Measurements from ENCODE around the gene NCKAP5. TPM values are rescaled to one million over a fixed set of nuclear protein-coding genes. Genes with fewer than 3 reads are reported as not detected.

NCKAP5 gene
- total and polyA plus RNA-seq, 9 of the 15 experiments (the other 6 are each of a cell fraction or from before 2014, with no cell fraction given) = not detected

DNA sequence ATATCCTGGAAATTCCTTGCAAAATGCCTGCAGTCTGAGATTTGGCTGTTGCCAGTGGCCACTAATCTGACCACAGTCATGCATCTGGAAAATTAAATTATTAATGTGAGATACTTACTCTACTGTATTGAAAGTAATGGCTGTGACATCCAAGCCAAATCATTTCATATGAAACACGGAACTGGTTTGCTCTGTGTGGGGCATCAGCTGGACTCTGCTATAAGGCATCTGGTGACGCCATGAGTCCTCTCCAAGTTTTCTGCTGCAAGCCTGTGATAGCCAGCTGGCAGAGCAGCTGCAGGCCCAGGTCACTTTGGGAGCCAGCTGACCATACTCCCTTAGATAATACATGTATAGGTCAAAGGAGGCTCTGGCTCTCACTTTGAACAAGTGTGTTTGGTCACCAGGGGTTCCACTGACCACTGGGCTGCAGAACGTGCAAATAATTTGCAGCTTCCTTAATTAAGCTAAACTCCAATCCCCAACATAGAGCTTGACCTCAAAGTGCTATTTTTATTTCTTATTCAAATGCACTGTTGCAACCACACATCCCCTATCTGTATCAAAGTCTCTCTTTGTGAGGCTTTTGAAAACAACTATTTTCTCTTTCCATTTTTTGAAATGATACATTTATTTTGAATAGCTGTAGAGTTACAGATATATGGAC, 152.9 kb downstream of the NCKAP5 start:
- ChIA-PET POLR2A (no interaction called here), CTCF (ENCODE audit: low intra/inter-chr PET ratio) (no interaction called here)
- H3K9me1 ChIP-seq (ENCODE audit: control insufficient read depth, insufficient read depth, low read length) = no peaks in the 10 kb centered on the region
- no peaks in the 10 kb centered on the region for H3K27me3 ChIP-seq (ENCODE audit: control insufficient read depth in 2 of 2, insufficient read depth in 2 of 2, low read length in 2 of 2)
- no peak overlapping the region for H3K9ac ChIP-seq (ENCODE audit: insufficient read depth in 1 of 2, low read depth in 2 of 2, low read length in 2 of 2)
- no peak overlapping the region for H3K4me2 ChIP-seq (ENCODE audit: insufficient read depth, low read length)
- no peak overlapping the region for H3K4me3 ChIP-seq
- no peaks in the 10 kb centered on the region for H3K36me3 ChIP-seq (ENCODE audit: control insufficient read depth, insufficient read depth, low read length)
- H4K20me1 ChIP-seq (replicated peaks; ENCODE audit: control insufficient read depth, insufficient read depth, low read length) = no peaks in the 10 kb centered on the region
- FAIRE-seq (no peak), ATAC-seq (no peak), DNase-seq (ENCODE audit: extremely low read depth in 1 of 4, low spot score in 3 of 4) (no peak)
- no peaks in the 10 kb centered on the region for H3K4me1 ChIP-seq (replicated peaks in 1 of 2; ENCODE audit: control insufficient read depth in 2 of 2, insufficient read depth in 2 of 2, low read length in 2 of 2)
- TF ChIP-seq SIRT6 (IDR thresholded peaks at IDR 0.05; ENCODE audit: low read depth, low read length) (no peak), PYGO2 (tag; IDR thresholded peaks at IDR 0.05) (no peak), GATAD2A (IDR thresholded peaks at IDR 0.05) (no peak), RFX1 (IDR thresholded peaks at IDR 0.05) (no peak), PURB (CRISPR knock-in tag; IDR thresholded peaks at IDR 0.05; ENCODE audit: low read depth) (no peak), HDAC1 (IDR thresholded peaks at IDR 0.05) (no peak), HNRNPLL (IDR thresholded peaks at IDR 0.05; ENCODE audit: low read depth, low read length, poor library complexity, severe bottlenecking) (no peak), PPARD (CRISPR knock-in tag; IDR thresholded peaks at IDR 0.05) (no peak), MCM7 (IDR thresholded peaks at IDR 0.05) (no peak), CCNT2 (IDR thresholded peaks at IDR 0.05; ENCODE audit: borderline replicate concordance, extremely low read depth, insufficient read length, low read depth, low read length) (no peak)
- TF ChIP-seq, protein P1, sequence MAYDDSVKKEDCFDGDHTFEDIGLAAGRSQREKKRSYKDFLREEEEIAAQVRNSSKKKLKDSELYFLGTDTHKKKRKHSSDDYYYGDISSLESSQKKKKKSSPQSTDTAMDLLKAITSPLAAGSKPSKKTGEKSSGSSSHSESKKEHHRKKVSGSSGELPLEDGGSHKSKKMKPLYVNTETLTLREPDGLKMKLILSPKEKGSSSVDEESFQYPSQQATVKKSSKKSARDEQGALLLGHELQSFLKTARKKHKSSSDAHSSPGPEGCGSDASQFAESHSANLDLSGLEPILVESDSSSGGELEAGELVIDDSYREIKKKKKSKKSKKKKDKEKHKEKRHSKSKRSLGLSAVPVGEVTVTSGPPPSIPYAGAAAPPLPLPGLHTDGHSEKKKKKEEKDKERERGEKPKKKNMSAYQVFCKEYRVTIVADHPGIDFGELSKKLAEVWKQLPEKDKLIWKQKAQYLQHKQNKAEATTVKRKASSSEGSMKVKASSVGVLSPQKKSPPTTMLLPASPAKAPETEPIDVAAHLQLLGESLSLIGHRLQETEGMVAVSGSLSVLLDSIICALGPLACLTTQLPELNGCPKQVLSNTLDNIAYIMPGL (CRISPR knock-in tag; IDR thresholded peaks at IDR 0.05) = no peak
- TF ChIP-seq, protein P2, sequence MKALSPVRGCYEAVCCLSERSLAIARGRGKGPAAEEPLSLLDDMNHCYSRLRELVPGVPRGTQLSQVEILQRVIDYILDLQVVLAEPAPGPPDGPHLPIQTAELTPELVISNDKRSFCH (CRISPR knock-in tag; IDR thresholded peaks at IDR 0.05) = no peak
- TF ChIP-seq, protein P2 (tag; IDR thresholded peaks at IDR 0.05) = no peak
- TF ChIP-seq, protein P3, sequence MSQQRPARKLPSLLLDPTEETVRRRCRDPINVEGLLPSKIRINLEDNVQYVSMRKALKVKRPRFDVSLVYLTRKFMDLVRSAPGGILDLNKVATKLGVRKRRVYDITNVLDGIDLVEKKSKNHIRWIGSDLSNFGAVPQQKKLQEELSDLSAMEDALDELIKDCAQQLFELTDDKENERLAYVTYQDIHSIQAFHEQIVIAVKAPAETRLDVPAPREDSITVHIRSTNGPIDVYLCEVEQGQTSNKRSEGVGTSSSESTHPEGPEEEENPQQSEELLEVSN (IDR thresholded peaks at IDR 0.05; ENCODE audit: borderline replicate concordance in 1 of 2, extremely low read depth in 1 of 2, insufficient read depth in 1 of 2, insufficient read length in 1 of 2, low read depth in 1 of 2, low read length in 1 of 2, poor library complexity in 1 of 2, severe bottlenecking in 1 of 2) = no peak
- TF ChIP-seq, protein P4, sequence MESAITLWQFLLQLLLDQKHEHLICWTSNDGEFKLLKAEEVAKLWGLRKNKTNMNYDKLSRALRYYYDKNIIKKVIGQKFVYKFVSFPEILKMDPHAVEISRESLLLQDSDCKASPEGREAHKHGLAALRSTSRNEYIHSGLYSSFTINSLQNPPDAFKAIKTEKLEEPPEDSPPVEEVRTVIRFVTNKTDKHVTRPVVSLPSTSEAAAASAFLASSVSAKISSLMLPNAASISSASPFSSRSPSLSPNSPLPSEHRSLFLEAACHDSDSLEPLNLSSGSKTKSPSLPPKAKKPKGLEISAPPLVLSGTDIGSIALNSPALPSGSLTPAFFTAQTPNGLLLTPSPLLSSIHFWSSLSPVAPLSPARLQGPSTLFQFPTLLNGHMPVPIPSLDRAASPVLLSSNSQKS (CRISPR knock-in tag; IDR thresholded peaks at IDR 0.05) = no peak
- TF ChIP-seq, protein P5, sequence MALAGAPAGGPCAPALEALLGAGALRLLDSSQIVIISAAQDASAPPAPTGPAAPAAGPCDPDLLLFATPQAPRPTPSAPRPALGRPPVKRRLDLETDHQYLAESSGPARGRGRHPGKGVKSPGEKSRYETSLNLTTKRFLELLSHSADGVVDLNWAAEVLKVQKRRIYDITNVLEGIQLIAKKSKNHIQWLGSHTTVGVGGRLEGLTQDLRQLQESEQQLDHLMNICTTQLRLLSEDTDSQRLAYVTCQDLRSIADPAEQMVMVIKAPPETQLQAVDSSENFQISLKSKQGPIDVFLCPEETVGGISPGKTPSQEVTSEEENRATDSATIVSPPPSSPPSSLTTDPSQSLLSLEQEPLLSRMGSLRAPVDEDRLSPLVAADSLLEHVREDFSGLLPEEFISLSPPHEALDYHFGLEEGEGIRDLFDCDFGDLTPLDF (CRISPR knock-in tag; IDR thresholded peaks at IDR 0.05) = no peak
- no TSS peak for BruUV-seq (replicated peaks)
- no peaks in the 10 kb centered on the region for H3K9me3 ChIP-seq (replicated peaks; ENCODE audit: control insufficient read depth, insufficient read depth, low read depth, low read length)
- H3K79me2 ChIP-seq (ENCODE audit: control insufficient read depth, insufficient read depth, low read length) = no peaks in the 10 kb centered on the region
- H2AFZ ChIP-seq (ENCODE audit: low read depth, low read length) = no peak overlapping the region
- intact Hi-C loops (cut with micrococcal nuclease) = no loop called here
- WGBS (ENCODE audit: insufficient coverage, low coverage, missing lambda C conversion rate) = 0% methylated on average over 3 of the region's 3 CpGs
- H3K27ac ChIP-seq (ENCODE audit: extremely low read depth, low read depth, low read length) = no peak overlapping the region
- in situ Hi-C loops (cut with MboI) = no loop called here

Data from K562 (cell line).